Measurements from ENCODE around the gene SLC9A9. TPM values are rescaled to one million over a fixed set of nuclear protein-coding genes. Genes with fewer than 3 reads are reported as not detected.

SLC9A9 gene
- total and polyA plus RNA-seq, 9 of the 15 experiments (the other 6 are each of a cell fraction or from before 2014, with no cell fraction given): 0.03 to 0.13 TPM; not detected in 7

DNA sequence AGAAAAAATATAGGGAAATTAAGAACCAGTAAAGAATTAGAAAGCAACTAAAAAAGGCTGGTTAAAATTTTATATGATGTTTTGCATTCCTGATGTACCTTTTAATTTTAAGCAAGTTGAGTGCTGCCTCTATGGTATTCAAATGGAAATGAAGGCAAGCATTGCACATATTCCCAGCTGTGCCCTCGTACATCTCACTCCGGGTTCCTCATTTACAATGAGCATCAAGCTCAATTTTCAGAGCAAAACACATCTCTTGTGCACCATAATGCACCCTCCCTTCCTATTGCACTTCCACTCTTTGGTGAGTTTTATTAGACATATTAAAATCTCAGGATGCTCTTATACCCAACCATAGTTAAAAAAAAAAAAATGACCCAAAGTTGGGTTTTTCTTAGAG, 460.8 kb downstream of the SLC9A9 start:
- no peak overlapping the region for H3K4me2 ChIP-seq (ENCODE audit: insufficient read depth, low read length)
- no peak overlapping the region for H3K27ac ChIP-seq (ENCODE audit: extremely low read depth, low read depth, low read length)
- 36% methylated on average over 2 of the region's 2 CpGs for WGBS (ENCODE audit: insufficient coverage, low coverage, missing lambda C conversion rate)
- H3K36me3 ChIP-seq (ENCODE audit: control insufficient read depth, insufficient read depth, low read length): no peaks in the 10 kb centered on the region
- H3K9ac ChIP-seq (ENCODE audit: insufficient read depth in 1 of 2, low read depth in 2 of 2, low read length in 2 of 2): no peak overlapping the region
- POLR2A ChIA-PET: no interaction called here
- no peaks in the 10 kb centered on the region for H3K9me1 ChIP-seq (ENCODE audit: control insufficient read depth, insufficient read depth, low read length)
- intact Hi-C loops (cut with micrococcal nuclease) (no loop called here), in situ Hi-C loops (cut with MboI) (no loop called here)
- H3K4me1 ChIP-seq (replicated peaks in 1 of 2; ENCODE audit: control insufficient read depth in 2 of 2, insufficient read depth in 2 of 2, low read length in 2 of 2): no peaks in the 10 kb centered on the region; a peak in 1 of 5 replicates
- no peak overlapping the region for H3K4me3 ChIP-seq
- no peaks in the 10 kb centered on the region for H3K27me3 ChIP-seq (ENCODE audit: control insufficient read depth in 2 of 2, insufficient read depth in 2 of 2, low read length in 2 of 2)
- no peak overlapping the region for H2AFZ ChIP-seq (ENCODE audit: low read depth, low read length)
- no TSS peak for BruUV-seq (replicated peaks)
- H3K9me3 ChIP-seq (replicated peaks; ENCODE audit: control insufficient read depth, insufficient read depth, low read depth, low read length): no peaks in the 10 kb centered on the region; the same call in 1 of the 2 replicates
- ATAC-seq (no peak), FAIRE-seq (no peak), DNase-seq (ENCODE audit: extremely low read depth in 1 of 4, low spot score in 3 of 4) (no peak)
- CTCF ChIA-PET (ENCODE audit: low intra/inter-chr PET ratio): no interaction called here
- no peaks in the 10 kb centered on the region for H4K20me1 ChIP-seq (replicated peaks; ENCODE audit: control insufficient read depth, insufficient read depth, low read length)
- no peaks in the 10 kb centered on the region for H3K79me2 ChIP-seq (ENCODE audit: control insufficient read depth, insufficient read depth, low read length)
- TF ChIP-seq TEAD1 (CRISPR knock-in tag; IDR thresholded peaks at IDR 0.05): no peak
- TF ChIP-seq, protein P1, sequence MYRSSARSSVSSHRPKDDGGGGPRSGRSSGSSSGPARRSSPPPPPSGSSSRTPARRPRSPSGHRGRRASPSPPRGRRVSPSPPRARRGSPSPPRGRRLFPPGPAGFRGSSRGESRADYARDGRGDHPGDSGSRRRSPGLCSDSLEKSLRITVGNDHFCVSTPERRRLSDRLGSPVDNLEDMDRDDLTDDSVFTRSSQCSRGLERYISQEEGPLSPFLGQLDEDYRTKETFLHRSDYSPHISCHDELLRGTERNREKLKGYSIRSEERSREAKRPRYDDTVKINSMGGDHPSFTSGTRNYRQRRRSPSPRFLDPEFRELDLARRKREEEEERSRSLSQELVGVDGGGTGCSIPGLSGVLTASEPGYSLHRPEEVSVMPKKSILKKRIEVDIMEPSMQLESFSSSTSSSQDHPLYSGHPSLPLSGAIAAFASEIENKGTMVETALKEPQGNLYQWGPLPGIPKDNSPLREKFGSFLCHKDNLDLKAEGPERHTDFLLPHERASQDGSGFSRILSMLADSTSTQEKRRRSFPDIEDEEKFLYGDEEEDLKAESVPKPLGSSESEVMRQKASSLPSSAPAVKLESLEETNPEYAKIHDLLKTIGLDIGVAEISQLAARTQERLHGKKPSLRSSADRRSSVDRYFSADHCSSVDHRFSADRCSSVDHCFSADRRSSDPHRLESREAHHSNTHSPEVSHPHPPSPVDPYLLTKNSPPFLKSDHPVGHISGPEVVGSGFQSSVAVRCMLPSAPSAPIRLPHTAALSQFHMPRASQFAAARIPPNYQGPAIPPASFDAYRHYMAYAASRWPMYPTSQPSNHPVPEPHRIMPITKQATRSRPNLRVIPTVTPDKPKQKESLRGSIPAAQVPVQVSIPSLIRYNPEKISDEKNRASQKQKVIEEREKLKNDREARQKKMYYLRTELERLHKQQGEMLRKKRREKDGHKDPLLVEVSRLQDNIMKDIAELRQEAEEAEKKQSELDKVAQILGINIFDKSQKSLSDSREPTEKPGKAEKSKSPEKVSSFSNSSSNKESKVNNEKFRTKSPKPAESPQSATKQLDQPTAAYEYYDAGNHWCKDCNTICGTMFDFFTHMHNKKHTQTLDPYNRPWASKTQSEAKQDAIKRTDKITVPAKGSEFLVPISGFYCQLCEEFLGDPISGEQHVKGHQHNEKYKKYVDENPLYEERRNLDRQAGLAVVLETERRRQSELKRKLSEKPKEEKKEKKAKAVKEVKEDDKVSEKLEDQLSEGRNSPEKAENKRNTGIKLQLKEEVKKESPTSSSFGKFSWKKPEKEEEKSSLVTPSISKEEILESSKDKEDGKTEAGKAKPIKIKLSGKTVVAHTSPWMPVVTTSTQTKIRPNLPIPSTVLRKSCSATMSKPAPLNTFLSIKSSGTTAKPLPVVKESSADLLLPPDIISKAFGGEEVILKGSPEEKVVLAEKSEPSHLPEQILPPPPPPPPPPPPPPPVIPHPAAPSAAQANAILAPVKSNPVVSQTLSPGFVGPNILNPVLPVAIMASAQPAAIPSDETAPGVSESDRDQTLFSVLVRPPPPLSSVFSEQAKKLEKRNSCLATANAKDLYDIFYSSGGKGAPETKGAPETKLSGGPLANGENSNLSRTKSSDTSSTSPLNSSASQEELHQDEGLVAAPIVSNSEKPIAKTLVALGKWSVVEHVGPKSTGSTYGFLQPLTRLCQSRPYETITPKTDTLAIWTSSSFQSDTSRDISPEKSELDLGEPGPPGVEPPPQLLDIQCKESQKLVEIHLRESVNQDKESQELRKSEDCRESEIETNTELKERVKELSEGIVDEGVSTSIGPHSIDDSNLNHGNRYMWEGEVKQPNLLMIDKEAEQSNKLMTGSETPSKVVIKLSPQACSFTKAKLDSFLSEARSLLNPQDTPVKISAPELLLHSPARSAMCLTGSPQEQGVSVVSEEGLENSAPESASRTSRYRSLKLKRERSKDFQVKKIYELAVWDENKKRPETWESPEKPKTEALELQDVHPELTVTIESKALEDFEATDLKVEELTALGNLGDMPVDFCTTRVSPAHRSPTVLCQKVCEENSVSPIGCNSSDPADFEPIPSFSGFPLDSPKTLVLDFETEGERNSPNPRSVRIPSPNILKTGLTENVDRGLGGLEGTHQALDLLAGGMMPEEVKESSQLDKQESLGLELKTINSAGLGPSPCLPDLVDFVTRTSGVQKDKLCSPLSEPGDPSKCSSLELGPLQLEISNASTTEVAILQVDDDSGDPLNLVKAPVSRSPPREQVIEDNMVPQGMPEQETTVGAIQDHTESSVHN (IDR thresholded peaks at IDR 0.05; ENCODE audit: borderline replicate concordance in 1 of 2, low read depth in 1 of 2): no peak
- no peak for TF ChIP-seq ZNF436 (CRISPR knock-in tag; IDR thresholded peaks at IDR 0.05)
